Measurements from ENCODE around the gene MAD1L1.

GRCh38 chr7:1936006-1936310 lies 296.8 kb downstream of the MAD1L1 start:
- TF ChIP-seq CTCF (IDR thresholded peaks at IDR 0.05; ENCODE audit: insufficient read depth, low read depth, low read length) (no peak), EZH2 (IDR thresholded peaks at IDR 0.05; ENCODE audit: insufficient read depth, low read length) (no peak)
